Ramos (cell line): ENCODE data around the gene BOD1L1.
"Not testable (repeated sequence)": the region's sequence is repeated elsewhere in the genome, so short reads cannot be mapped to it uniquely, and the experiment has no call there.

ENCODE experiments used
- in situ Hi-C: fragments of 300-500 bp; cut with MboI; formaldehyde crosslinking; loops from one replicate; pipeline ENCODE4 v1.14.3; 2022; ENCODE audit warnings: low sequenced_read_pairs; ENCODE audit not compliant: unreplicated experiment

The BOD1L1 gene

GRCh38 chr4:13562876-13563275, 64.6 kb downstream of the BOD1L1 start:
- in situ Hi-C loops: no loop called here

GRCh38 chr4:13561673-13562072, 65.9 kb downstream of the BOD1L1 start:
- in situ Hi-C loops: no loop called here

DNA sequence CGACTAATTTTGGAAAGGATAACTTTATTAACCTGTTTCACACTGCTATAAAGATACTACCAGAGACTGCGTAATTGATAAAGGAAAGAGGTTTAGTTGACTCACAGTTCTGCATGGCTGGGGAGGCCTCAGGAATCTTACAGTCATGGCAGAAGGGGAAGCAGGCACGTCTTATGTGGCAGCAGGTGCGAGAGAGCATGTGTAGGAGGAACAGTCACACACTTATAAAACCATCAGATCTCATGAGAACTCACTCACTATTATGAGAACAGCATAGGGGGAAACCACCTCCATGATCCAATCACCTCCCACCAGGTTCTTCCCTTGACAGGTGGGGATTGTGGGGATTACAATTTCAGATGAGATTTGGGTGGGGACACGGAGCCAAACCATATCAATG, 67.4 kb downstream of the BOD1L1 start:
- in situ Hi-C loops: not testable (repeated sequence)

GRCh38 chr4:13559413-13559812, 68.1 kb downstream of the BOD1L1 start:
- in situ Hi-C loops: loop anchor here (10.0 kb wide), 1 partner anchor 715 kb away; no protein-coding TSS in a partner anchor

DNA sequence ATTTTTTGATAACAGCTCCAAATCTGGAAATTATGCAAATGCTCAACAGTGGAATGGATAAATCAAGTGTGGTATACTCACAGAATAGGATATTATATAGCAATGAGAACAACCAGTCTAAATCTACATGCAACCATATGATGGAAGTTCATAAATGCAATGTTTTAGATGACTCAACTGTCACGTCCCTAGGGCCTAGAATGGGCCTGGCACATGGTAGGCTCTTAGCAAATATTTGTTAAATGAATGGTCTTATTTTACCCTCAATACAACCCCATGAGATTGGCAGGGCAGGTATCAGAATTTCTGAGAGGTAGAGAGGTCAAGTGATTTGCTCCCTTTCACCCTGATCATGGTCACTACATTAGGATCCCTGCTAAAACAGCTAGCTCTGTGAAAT, 68.6 kb downstream of the BOD1L1 start:
- in situ Hi-C loops: loop anchor here (10.0 kb wide), 1 partner anchor 714 kb away; no protein-coding TSS in a partner anchor

DNA sequence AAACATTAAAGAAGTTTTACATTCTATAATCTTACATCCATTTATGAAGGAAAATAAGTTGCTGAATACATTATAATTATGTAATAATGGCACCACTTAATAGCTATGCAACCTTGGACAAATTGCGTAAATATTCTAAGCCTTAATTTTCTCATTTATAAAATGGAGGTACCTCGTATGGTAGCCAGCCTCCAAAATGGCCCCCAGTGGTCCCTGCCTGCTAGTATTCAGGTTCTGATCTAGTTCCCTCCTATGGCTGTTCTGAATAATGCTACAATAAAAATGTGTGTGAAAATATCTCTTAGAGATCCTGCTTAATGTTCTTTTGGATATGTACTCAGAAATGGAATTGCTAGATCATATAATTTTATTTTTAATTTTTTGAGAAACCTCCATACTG, 72.2 kb downstream of the BOD1L1 start:
- in situ Hi-C loops: loop anchor here (10.0 kb wide), 1 partner anchor 711 kb away; no protein-coding TSS in a partner anchor

- in situ Hi-C loops: loop anchor here (10.0 kb wide), 1 partner anchor 708 kb away; no protein-coding TSS in a partner anchor
Observed at GRCh38 chr4:13553081-13553480, 74.4 kb downstream of the BOD1L1 start.

DNA sequence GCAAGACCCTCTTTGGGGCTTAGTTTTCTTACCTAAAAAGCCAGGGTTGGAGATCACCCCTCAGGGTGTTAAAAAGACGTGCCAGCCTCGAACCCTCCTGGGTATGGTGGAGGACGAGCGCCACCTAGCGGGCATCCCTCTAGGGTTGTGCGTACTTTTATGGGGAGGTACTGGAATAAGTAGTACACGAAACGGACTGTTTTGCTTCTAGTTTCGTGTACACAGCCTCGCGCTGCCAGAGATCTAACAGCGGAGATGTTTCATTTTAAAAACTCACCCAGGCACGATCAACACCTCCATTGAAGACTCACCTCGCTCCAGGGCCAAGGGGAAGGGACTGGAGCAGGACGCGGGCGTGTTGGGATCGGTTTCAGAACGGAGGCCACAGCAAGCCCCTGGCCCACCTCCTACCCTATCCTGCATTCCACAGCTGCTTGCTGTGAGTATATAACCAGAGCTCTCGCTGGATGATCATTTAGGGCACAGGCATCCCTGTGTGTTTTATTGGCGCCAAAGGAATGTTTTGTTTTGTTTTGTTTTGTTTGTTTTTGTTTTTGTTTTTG, 78.5 kb downstream of the BOD1L1 start:
- in situ Hi-C loops: loop anchor here (5.0 kb wide), 1 partner anchor 822 kb away; no protein-coding TSS in a partner anchor

GRCh38 chr4:13548059-13548983, 79.2 kb downstream of the BOD1L1 start:
- in situ Hi-C loops: loop anchor here (5.0 kb wide), 1 partner anchor 821 kb away; no protein-coding TSS in a partner anchor

GRCh38 chr4:13547485-13548041, 80.0 kb downstream of the BOD1L1 start:
- in situ Hi-C loops: loop anchor here (5.0 kb wide), 1 partner anchor 820 kb away; no protein-coding TSS in a partner anchor

GRCh38 chr4:13546941-13547484, 80.5 kb downstream of the BOD1L1 start:
- in situ Hi-C loops: loop anchor here (5.0 kb wide), 1 partner anchor 820 kb away; no protein-coding TSS in a partner anchor

- in situ Hi-C loops: loop anchor here (5.0 kb wide), 1 partner anchor 819 kb away; no protein-coding TSS in a partner anchor
Observed at GRCh38 chr4:13546142-13546940, 81.2 kb downstream of the BOD1L1 start.

DNA sequence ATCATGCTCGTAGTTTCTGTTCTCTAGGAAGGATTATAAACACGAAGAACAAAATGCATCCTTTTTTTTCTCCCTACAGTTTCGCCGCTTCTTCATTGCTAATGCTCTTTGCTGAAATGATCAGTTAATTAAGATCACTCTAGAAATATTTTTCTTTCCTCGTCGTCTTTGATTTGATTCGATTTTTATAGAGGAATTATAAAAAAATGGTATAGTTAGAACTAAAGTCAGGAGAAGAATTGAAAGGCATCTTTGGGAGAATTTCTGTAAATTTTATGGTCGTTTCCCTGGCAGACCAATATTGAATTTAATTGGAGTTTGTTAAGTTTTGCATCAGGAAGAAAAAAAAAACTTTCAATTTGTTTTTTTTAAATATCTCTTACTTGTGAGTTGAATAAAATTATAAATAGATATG, 82.1 kb downstream of the BOD1L1 start:
- in situ Hi-C loops: loop anchor here (5.0 kb wide), 1 partner anchor 818 kb away; no protein-coding TSS in a partner anchor

DNA sequence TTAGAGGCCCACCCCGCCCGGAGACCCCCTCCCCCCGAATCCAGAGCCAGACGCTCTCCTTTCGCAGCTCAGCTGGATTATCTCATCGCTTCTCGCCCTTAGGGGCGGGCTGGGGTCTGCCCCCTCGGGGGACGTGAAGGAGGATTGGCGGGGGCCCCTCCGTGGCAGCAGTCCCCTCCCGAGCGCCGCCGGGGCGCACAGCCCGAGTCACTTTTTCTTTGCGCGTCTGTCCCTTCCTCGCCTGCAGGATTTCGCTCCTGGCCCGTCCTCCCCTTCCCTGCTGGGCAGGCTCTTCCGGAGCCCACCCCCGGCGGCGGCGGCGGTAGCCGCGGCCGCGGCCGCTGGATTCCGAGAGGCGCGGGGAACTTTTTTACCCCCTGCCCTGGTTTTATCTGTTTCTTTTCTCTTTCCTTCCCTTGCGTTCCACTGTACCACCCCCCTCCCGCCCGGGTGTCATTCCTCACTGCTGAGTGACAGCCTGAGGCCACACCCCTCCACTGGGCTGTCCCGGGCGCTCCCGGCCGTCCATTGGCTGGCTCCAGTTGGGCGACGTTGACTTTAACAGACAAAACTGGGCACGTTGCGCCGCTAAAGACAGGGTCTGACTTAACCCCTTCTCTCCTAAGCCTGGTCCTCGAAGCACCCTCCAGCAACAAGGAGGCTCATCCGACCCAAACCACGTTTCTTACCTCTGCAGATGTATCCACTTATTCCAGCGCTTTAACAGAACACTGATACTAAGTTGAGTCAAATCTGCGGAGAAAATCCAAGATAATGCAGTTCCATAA, 82.7 kb downstream of the BOD1L1 start:
- in situ Hi-C loops: loop anchor here (5.0 kb wide), 1 partner anchor 817 kb away; no protein-coding TSS in a partner anchor

GRCh38 chr4:13543839-13544605, 83.5 kb downstream of the BOD1L1 start, which contains the start of gene NKX3-2:
NKX3-2 (minus strand) TSS chr4:13544508; CDS start chr4:13544414, 94 bp downstream.
- in situ Hi-C loops: no loop called here

DNA sequence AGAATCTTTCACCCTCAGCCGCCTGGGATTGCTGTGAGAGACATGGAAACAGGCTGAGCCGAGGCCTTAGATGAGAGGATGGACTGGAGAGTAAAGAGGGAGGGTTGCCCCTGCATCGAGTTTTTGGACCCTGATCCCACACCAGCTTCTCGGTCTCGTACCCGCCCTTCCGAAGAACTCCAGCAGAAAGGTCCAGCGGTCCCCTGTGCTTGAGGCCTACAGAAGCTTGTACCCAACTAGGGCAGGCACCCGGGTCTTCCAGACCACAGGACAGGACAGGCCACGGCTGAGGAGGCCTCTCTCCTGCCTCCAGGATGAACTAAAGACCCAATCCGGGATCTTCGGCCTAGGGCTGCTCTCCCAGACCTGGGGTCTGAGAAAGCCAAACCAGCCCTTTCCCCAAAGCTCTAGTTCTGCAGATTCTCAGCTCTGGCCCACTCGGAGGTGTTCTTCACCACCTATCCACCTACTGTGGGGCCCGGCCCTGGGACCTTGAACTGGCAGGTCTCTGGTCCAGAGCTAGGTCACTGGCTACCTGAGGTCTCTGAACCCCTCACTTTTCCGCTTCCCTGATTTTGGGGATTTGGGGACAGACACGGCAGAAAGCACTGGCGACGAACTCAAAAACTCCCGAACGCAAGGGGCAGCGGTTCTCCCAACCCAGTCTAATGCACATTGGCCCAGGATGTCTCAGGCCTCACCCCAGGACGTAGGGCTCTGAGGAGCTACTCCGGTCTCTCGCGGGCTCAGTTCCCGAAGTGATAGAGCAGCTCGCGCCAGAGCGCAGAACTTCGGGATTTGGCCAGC, 84.3 kb downstream of the BOD1L1 start:
- in situ Hi-C loops: no loop called here

GRCh38 chr4:13542577-13543031, 84.9 kb downstream of the BOD1L1 start:
- in situ Hi-C loops: no loop called here
